Left renal cortex interstitium (tissue), 4 donors: ENCODE data around the gene FMO5. TPM values are rescaled to one million over a fixed set of nuclear protein-coding genes. Genes with fewer than 3 reads are reported as not detected.
"Not testable (repeated sequence)": the region's sequence is repeated elsewhere in the genome, so short reads cannot be mapped to it uniquely, and the experiment has no call there.

Source experiments
- DNase-seq, 4 donors: peaks; one replicate each; pipeline ENCODE4 v3.0.0-alpha.2; 2013; ENCODE audit warnings: low read depth in 4 of 4, low spot score in 2 of 4, missing footprints in 1 of 4
- polyA plus RNA-seq, 4 donors: library from polyadenylated mRNA; unstranded; fragments of 120-200 nt; gene quantifications; one replicate each; pipeline ENCODE4 v1.2.1, GENCODE V29; 2013; ENCODE audit not compliant: insufficient read length in 4 of 4

The FMO5 gene
- polyA plus RNA-seq, 4 donors = 7.0 to 11.0 (median 9.2) TPM

- no peak for DNase-seq
Measured at GRCh38 chr1:147209825-147210821, 15.0 kb downstream of the FMO5 start.

GRCh38 chr1:147208619-147209018 lies 16.5 kb downstream of the FMO5 start:
- no peak for DNase-seq

- no peak for DNase-seq
Measured at GRCh38 chr1:147207192-147207591, 17.9 kb downstream of the FMO5 start.

DNA sequence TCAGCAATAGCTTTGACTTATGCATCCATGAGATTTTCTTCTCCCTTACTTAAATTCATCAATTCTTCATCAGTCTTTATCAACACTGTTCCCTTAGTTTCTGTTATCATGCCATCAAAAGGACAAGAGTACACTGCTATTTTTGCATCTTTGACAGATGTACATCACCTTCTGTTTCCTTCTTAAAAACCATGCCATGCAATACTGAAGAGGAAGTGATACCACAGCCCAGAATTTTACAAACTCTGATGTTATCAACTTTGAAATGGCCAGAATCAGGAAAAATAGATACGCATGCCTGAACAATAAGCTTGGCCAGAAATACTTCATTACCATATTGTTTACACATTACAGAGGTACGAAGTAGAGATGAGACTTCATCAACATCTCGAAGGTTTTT lies 21.1 kb downstream of the FMO5 start:
- no peak for DNase-seq

GRCh38 chr1:147202576-147202975 lies 22.6 kb downstream of the FMO5 start:
- no peak for DNase-seq

DNA sequence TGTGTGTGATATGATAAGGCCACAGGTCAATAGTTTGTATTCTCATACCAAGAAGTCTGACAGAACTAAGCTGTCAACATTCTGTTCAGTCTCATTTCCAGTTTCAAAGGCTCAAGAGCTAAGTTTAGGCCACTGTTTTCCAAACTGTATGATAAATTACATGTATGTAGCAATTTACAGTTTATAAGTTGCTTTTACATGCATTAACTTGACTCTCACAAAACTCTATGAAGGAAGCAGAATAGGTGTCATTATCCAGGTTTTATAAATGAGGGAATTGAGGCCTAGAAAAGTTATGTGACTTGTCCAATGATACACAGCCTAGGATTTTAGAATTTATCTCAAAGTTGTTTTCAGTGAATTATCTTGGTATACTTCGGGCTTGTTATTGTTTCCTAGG lies 23.4 kb downstream of the FMO5 start:
- no peak for DNase-seq

GRCh38 chr1:147201276-147201675 lies 23.9 kb downstream of the FMO5 start:
- no peak for DNase-seq

GRCh38 chr1:147197324-147197723 lies 27.8 kb downstream of the FMO5 start:
- DNase-seq = not testable (repeated sequence)

DNA sequence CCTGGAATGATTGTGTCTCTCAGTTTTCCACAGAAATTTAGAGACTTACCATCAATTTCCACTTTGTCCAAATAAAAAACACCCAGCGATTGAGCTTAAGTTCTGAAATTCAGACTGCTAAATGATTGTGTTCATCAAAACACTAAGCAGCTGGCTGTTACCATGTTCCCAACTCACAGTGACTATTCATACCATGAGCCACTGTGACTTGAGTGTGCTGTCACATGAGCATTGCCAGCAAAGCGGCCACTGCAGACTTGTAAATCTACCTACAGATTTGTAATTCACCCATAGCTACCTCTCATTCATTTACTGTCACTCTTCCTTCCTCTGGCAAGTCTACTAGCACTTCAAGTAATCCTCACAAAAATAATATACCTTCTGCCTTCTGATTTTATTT lies 35.6 kb downstream of the FMO5 start:
- DNase-seq = no peak

- DNase-seq = no peak
Measured at GRCh38 chr1:147185432-147185831, 39.7 kb downstream of the FMO5 start.

DNA sequence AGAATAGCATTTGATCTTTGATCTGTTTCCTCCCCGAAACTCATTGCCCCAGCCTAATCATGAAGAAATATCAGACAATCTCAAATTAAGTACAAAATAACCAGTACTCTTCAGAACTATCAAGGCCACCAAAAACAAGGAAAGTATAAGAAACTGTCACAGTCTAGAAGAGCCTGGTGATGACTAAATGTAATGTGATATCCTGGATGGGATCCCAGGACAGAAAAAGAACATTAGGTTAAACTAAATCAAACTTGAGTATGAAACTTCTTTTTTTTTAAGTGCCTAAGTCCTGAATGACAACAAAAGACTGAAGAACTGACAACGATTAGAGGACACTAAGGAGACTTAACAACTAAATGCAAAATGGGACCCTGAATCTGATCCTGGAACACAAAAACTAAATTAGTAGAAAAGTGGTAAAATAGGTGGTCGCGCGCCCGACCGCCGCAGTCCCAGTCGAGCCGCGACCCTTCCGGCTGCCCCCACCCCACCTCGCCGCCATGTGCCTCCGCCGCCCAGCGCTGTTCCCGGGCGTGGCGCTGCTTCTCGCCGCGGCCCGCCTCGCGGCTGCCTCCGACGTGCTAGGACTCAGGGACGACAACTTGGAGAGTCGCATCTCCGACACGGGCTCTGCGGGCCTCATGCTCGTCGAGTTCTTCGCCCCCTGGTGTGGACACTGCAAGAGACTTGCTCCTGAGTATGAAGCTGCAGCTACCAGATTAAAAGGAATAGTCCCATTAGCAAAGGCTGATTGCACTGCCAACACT lies 47.3 kb downstream of the FMO5 start:
- DNase-seq = no peak

- peak; percentile 84 to 89 (median 87) for DNase-seq
Measured at GRCh38 chr1:147172168-147173016, 52.7 kb downstream of the FMO5 start, which contains the start of gene PRKAB2. PRKAB2 (minus strand) TSS chr1:147172470; CDS start chr1:147172144, 326 bp downstream.

DNA sequence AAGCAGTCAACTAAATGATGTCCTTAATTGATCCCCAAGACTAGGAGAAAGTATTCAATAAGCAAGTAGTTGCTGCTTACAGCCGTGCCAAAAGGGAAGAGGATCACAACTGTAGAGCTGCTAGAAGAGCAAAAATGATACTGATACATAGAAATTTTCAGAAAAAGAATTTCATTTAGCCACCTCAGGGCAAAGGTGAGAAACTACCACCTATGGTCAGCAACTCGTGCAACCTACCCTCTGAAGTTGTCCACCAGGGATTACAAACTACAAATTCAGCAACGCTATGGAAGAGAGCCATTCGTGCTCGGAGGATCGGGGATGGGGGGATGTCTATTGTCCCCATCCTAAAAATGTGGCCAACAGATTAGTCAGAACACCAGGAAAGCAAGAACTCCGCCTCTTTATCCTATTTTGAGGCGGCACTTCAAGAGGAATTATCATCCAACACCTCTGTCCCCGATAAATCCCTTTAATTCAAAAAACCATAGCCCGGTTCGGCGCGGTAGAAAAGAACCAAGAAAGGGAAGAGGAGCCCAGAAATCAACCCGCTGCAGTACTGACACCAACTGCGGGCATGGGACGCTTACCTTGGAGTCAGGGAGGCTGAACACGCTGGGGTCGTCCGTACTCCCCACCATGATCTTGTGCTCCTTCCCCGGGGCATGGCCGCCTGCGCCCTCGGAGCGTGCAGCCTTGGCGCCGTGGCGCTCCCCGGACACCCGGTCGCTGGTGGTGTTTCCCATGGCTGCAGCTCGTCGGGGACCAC lies 53.6 kb downstream of the FMO5 start:
- no peak for DNase-seq

GRCh38 chr1:147169840-147170674 lies 55.1 kb downstream of the FMO5 start:
- no peak for DNase-seq

GRCh38 chr1:147169171-147169570 lies 56.0 kb downstream of the FMO5 start:
- DNase-seq = no peak

DNA sequence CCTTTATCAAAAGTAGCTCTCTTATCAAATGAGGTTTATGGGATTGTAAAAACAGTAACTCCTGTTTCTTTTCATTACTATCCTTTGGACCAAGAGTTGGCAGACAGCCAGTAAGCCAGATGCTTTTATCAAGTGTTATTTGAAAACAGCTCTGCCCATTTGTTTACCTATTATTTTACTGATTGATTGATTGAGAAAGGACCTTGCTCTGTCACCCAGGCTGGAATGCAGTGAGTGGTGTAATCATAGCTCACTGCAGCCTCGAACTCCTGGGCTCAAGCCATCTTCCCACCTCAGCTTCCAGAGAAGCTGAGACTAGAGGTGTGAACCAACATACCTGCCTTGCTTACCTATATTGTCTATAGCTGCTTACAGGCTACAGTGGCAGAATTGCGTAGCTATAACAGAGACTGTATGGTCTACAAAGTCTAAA lies 56.5 kb downstream of the FMO5 start:
- DNase-seq = no peak

- DNase-seq = no peak
Measured at GRCh38 chr1:147167365-147167764, 57.8 kb downstream of the FMO5 start.

DNA sequence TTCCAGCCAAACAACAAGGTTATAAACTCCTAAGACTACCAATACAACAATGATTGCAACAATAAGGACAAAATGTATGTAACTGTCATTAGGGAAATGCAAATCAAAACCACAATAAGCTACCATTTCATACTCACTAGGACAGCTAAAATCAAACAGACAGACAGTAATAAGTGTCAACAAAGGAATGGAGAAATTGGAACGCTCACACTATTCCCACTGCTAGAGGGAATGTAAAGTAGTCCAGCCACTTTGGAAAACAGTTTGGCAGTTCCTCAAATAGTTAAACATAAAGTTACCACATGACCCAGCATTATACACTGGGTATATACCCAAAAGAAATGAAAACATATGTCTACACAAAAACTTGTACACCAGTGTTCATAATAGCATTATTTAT lies 62.1 kb downstream of the FMO5 start:
- no peak for DNase-seq

- no peak for DNase-seq
Measured at GRCh38 chr1:147162093-147162492, 63.0 kb downstream of the FMO5 start.
